HepG2 (cell line): ENCODE data around the gene PTPN3. TPM values are rescaled to one million over a fixed set of nuclear protein-coding genes. Genes with fewer than 3 reads are reported as not detected.

ENCODE experiments used
- ATAC-seq: fragments of 200-7000 bp; cut with Tn5 transposase; 3 replicates; pipeline ENCODE4 v1.9.1; 2020; ENCODE audit warnings: mild to moderate bottlenecking, moderate library complexity
- BruUV-seq: library from RNA; stranded (reverse); fragments of 400-500 nt; replicated peaks from 2 replicates; lab custom pipeline; 2021; lab: Mats Ljungman, UMichigan
- CTCF ChIA-PET: fragments of 300-600 bp; formaldehyde crosslinking; extraction: SDS; loops from one replicate; lab custom pipeline; 2021; ENCODE audit warnings: low total read pairs, inconsistent platforms, low intra/inter-chr PET ratio; lab: Yijun Ruan, JAX
- POLR2A ChIA-PET: fragments of 350-600 bp; sonication (Branson Sonifier 250); formaldehyde crosslinking; loops from one replicate; lab custom pipeline; 2020; ENCODE audit warnings: antibody characterized with exemption, inconsistent platforms; lab: Yijun Ruan, JAX
- DNase-seq: peaks from one replicate; pipeline ENCODE4 v3.0.0-alpha.2; 2015; ENCODE audit warnings: low spot score
- FAIRE-seq: peaks from 3 replicates; lab custom pipeline; 2011; peaks lifted over from hg19 to GRCh38; lab: Jason Lieb, UNC
- H2AFZ ChIP-seq: one replicate; pipeline ENCODE4 v1.6.1; 2011; ENCODE audit warnings: low read length, inconsistent platforms
- H3K27ac ChIP-seq: fragments of 300-600 bp; 3 replicates; pipeline ENCODE4 v1.8.0; 2011; ENCODE audit warnings: mixed run types, mild to moderate bottlenecking, mixed read lengths, low read length, inconsistent platforms; ENCODE audit not compliant: insufficient read depth; ENCODE audit errors: extremely low read length
- H3K27me3 ChIP-seq, 2 experiments: fragments of 200-600 bp in 1 of 2; 2 replicates in 1 of 2; 3 replicates in 1 of 2; pipeline versions ENCODE4 v1.6.0 to v1.8.0; 2011; ENCODE audit warnings: low read length in 2 of 2, mild to moderate bottlenecking in 2 of 2, moderate library complexity in 2 of 2, inconsistent platforms in 1 of 2; ENCODE audit not compliant: insufficient read depth in 2 of 2, control insufficient read depth in 1 of 2
- H3K36me3 ChIP-seq, 2 experiments: fragments of 200-600 bp in 1 of 2; replicated peaks in 1 of 2; 2 replicates in 1 of 2; 3 replicates in 1 of 2; pipeline versions ENCODE4 v1.5.1 to v1.8.0; 2011; ENCODE audit warnings: low read length in 2 of 2, inconsistent platforms in 1 of 2; ENCODE audit not compliant: insufficient read depth in 2 of 2, control insufficient read depth in 1 of 2
- H3K4me1 ChIP-seq: 2 replicates; pipeline ENCODE4 v1.5.1; 2012; ENCODE audit warnings: low read length, inconsistent platforms; ENCODE audit not compliant: insufficient read depth
- H3K4me2 ChIP-seq: 2 replicates; pipeline ENCODE4 v1.6.0; 2011; ENCODE audit warnings: low read depth, low read length, inconsistent platforms
- H3K4me3 ChIP-seq, 3 experiments: fragments of 200-600 bp in 1 of 3; sonication (generic), shearing (Covaris generic) in 1 of 3; replicated peaks in 1 of 3; 2 replicates each; pipeline ENCODE4 v1.5.1; 2011 to 2016; ENCODE audit warnings: low read length in 3 of 3, inconsistent platforms in 2 of 3, low read depth in 2 of 3, mild to moderate bottlenecking in 2 of 3, control low read depth in 1 of 3, mixed read lengths in 1 of 3; ENCODE audit not compliant: insufficient read depth in 1 of 3
- H3K79me2 ChIP-seq: one replicate; pipeline ENCODE4 v1.6.1; 2011; ENCODE audit warnings: low read length, inconsistent platforms; ENCODE audit not compliant: insufficient read depth
- H3K9ac ChIP-seq: 2 replicates; pipeline ENCODE4 v1.6.0; 2011; ENCODE audit warnings: mild to moderate bottlenecking, low read depth, low read length, inconsistent platforms; ENCODE audit not compliant: insufficient read depth
- H3K9me3 ChIP-seq: 2 replicates; pipeline ENCODE4 v1.5.1; 2012; ENCODE audit warnings: mild to moderate bottlenecking, low read length
- H4K20me1 ChIP-seq: 2 replicates; pipeline ENCODE4 v1.6.0; 2011; ENCODE audit warnings: inconsistent platforms, mild to moderate bottlenecking, low read length, moderate library complexity; ENCODE audit not compliant: insufficient read depth
- ASH2L ChIP-seq: fragments of 300-600, 200-600 bp; sonication (generic); IDR thresholded peaks from 2 replicates; pipeline ENCODE4 v1.7.0; 2017; ENCODE audit warnings: low read depth, mild to moderate bottlenecking, moderate library complexity, mixed read lengths, low read length; ENCODE audit not compliant: insufficient read length
- ZNF121 ChIP-seq: sonication (generic); formaldehyde crosslinking; IDR thresholded peaks from 2 replicates; pipeline ENCODE4 v1.5.0; 2020; ENCODE audit warnings: mild to moderate bottlenecking, missing genetic modification reagents
- ZNF598 ChIP-seq: sonication (generic); formaldehyde crosslinking; IDR thresholded peaks from 2 replicates; pipeline ENCODE4 v1.5.1; 2020; ENCODE audit warnings: mild to moderate bottlenecking, missing genetic modification reagents, borderline replicate concordance
- ZNF800 ChIP-seq: sonication (generic); formaldehyde crosslinking; IDR thresholded peaks from 2 replicates; pipeline ENCODE4 v1.4.0; 2020; ENCODE audit warnings: missing genetic modification reagents
- ZSCAN31 ChIP-seq: sonication (generic); formaldehyde crosslinking; IDR thresholded peaks from 2 replicates; pipeline ENCODE4 v1.5.0; 2020; ENCODE audit warnings: low read depth, mild to moderate bottlenecking, missing genetic modification reagents
- WGBS: methylation state at CpG from one replicate; pipeline ENCODE4 v1.1.6; 2017; ENCODE audit warnings: low lambda C conversion rate; 5-methylcytosine and 5-hydroxymethylcytosine counted together
- in situ Hi-C: cut with HindIII; loops from 2 replicates; pipeline ENCODE4 v1.10.0; 2017; ENCODE audit warnings: low pct_unique_long_range_greater_than_20kb; ENCODE audit not compliant: extremely low pct_ligation_motif_present
- intact Hi-C: fragments of 100-400 bp; cut with micrococcal nuclease; formaldehyde crosslinking; loops from one replicate; pipeline ENCODE4 v1.10.0; 2022; ENCODE audit not compliant: unreplicated experiment
- polyA plus RNA-seq, 8 experiments: library from polyadenylated mRNA; depleted of rRNA in 3 of 8; stranded (reverse) in 7 of 8; unstranded in 1 of 8; fragments of >200 nt; fragmentation: Illumina TruSeq in 4 of 8; extraction: Trizol in 4 of 8; gene quantifications; 2 replicates each; pipeline versions ENCODE4 v1.2.1 to v1.2.3, GENCODE V29; 2011 to 2016; ENCODE audit warnings: low read depth in 4 of 8, missing spikeins in 1 of 8, mixed read lengths in 1 of 8; ENCODE audit not compliant: insufficient read depth in 1 of 8
- total RNA-seq, 5 experiments: library from RNA; depleted of rRNA; stranded (reverse); fragments of >200 nt; fragmentation: Illumina TruSeq; extraction: Trizol; gene quantifications; 2 replicates each; pipeline ENCODE4 v1.2.3, GENCODE V29; 2016; ENCODE audit warnings: low read depth in 1 of 5
- TF ChIP-seq, protein P1 (sequence below): sonication (generic); formaldehyde crosslinking; IDR thresholded peaks from 2 replicates; pipeline ENCODE4 v1.4.0; 2020; ENCODE audit warnings: missing genetic modification reagents
- TF ChIP-seq, protein P2 (sequence below): IDR thresholded peaks from 2 replicates; pipeline ENCODE4 v1.6.1; 2016

PTPN3 gene
- total and polyA plus RNA-seq, 2 of the 13 experiments (the other 11 are each of a cell fraction or from before 2014, with no cell fraction given), result 5.6 to 20.5 TPM

DNA sequence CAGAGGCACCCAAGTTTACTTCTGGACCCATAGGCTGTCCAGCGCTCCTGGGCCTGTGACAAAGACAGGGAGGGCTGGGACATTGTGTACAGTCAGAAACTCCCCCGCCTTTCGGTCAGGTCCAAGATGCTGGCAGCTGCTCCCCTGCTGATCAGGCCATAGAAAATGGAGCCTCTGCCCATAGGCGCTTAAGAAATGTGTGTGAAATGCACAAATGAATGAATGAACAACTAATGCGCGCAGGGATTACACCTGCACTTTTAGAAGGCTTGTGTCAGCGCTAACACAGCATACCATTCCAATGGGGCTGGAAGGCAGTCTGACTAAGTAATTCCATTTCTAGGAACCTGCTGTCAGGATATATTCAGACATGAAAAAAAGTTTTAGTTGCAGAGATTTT is 16.3 kb downstream of the PTPN3 start:
- no peak for FAIRE-seq
- TF ChIP-seq ZNF121 (CRISPR knock-in tag) (no peak), ASH2L (no peak), ZNF598 (no peak), ZSCAN31 (CRISPR knock-in tag) (no peak), ZNF800 (CRISPR knock-in tag) (no peak)
- TF ChIP-seq, protein P1, sequence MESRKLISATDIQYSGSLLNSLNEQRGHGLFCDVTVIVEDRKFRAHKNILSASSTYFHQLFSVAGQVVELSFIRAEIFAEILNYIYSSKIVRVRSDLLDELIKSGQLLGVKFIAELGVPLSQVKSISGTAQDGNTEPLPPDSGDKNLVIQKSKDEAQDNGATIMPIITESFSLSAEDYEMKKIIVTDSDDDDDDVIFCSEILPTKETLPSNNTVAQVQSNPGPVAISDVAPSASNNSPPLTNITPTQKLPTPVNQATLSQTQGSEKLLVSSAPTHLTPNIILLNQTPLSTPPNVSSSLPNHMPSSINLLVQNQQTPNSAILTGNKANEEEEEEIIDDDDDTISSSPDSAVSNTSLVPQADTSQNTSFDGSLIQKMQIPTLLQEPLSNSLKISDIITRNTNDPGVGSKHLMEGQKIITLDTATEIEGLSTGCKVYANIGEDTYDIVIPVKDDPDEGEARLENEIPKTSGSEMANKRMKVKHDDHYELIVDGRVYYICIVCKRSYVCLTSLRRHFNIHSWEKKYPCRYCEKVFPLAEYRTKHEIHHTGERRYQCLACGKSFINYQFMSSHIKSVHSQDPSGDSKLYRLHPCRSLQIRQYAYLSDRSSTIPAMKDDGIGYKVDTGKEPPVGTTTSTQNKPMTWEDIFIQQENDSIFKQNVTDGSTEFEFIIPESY (CRISPR knock-in tag), result no peak
- TF ChIP-seq, protein P2, sequence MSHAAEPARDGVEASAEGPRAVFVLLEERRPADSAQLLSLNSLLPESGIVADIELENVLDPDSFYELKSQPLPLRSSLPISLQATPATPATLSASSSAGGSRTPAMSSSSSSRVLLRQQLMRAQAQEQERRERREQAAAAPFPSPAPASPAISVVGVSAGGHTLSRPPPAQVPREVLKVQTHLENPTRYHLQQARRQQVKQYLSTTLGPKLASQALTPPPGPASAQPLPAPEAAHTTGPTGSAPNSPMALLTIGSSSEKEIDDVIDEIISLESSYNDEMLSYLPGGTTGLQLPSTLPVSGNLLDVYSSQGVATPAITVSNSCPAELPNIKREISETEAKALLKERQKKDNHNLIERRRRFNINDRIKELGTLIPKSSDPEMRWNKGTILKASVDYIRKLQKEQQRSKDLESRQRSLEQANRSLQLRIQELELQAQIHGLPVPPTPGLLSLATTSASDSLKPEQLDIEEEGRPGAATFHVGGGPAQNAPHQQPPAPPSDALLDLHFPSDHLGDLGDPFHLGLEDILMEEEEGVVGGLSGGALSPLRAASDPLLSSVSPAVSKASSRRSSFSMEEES (CRISPR knock-in tag), result no peak
- TF ChIP-seq, all 625 proteins: peak for 0
- Histone ChIP-seq H3K4me3 (no peak overlapping the region), H2AFZ (no peak overlapping the region), H3K4me2 (no peak overlapping the region), H3K9me3 (no peaks in the 10 kb centered on the region), H3K9ac (no peak overlapping the region), H3K27ac (no peak overlapping the region), H3K36me3 (peaks cover 0 to 2% of the 10 kb centered on the region in 2 experiments; a peak in 2 of 5 replicates), H3K79me2 (peaks cover 3% of the 10 kb centered on the region), H3K27me3 (no peaks in the 10 kb centered on the region), H4K20me1 (no peaks in the 10 kb centered on the region), H3K4me1 (peaks cover 30% of the 10 kb centered on the region)
- BruUV-seq, result no TSS peak
- in situ Hi-C loops (no loop called here), intact Hi-C loops (no loop called here)
- WGBS, result 86% methylated on average over 4 of the region's 7 CpGs
- DNase-seq, result no peak
- POLR2A ChIA-PET, result no interaction called here
- CTCF ChIA-PET, result no interaction called here
- no peak for ATAC-seq
